ENCODE results near the gene CASZ1. TPM values are rescaled to one million over a fixed set of nuclear protein-coding genes. Genes with fewer than 3 reads are reported as not detected.

The CASZ1 gene
- total RNA-seq, 1 experiment from 2014 or later = 6.0 TPM

- no peak for DNase-seq (ENCODE audit: low read depth)
These were observed 142.9 kb downstream of the CASZ1 start for GRCh38 chr1:10653370-10654125.

GRCh38 chr1:10652626-10653025 lies 143.8 kb downstream of the CASZ1 start:
- DNase-seq (ENCODE audit: low read depth) = no peak

GRCh38 chr1:10651793-10652192 lies 144.7 kb downstream of the CASZ1 start:
- DNase-seq (ENCODE audit: low read depth) = no peak

- no peak for DNase-seq (ENCODE audit: low read depth)
These were observed 145.1 kb downstream of the CASZ1 start for GRCh38 chr1:10651389-10651766.

- no peak for DNase-seq (ENCODE audit: low read depth)
These were observed 145.7 kb downstream of the CASZ1 start for GRCh38 chr1:10650556-10651388.

DNA sequence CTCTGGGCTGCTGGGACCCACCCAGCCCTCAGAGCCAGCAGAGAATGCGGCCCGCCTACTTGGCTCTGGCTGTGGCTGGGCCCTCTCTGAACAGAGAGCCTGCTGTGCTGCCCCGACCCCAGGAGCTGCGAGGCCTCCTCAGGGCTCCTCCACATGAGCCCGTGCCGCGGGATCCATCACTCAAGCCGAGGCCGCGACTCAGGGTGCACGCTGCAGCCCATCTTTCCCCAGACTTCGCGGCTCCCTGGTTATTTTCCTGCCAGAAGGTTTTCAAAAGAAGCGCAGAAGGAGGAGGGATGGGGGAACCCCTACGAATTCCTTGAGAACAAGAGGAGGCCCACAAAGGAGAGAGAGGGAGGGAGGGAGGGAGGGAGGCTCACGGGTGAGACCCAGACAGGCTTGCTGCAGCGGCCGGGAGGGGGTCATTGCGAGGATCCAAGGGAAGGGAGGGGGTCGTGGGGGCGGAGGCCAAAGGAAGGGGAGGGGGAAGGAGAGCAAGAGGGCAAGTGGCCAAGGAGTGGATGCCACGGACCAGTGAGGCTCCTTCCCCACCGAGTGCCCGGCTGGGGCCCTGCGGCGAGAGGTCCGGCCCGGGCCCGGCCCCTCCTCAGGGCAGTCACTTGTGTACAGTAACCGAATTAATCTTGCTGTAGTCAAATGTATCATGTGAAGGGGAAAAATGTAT lies 146.8 kb downstream of the CASZ1 start:
- no peak for DNase-seq (ENCODE audit: low read depth)

- no peak for DNase-seq (ENCODE audit: low read depth)
These were observed 147.5 kb downstream of the CASZ1 start for GRCh38 chr1:10648689-10649516.

- DNase-seq (ENCODE audit: low read depth) = no peak
These were observed 148.9 kb downstream of the CASZ1 start for GRCh38 chr1:10647414-10648170.

GRCh38 chr1:10646347-10646861 lies 150.0 kb downstream of the CASZ1 start:
- DNase-seq (ENCODE audit: low read depth) = peak; percentile 71

GRCh38 chr1:10644307-10645128 lies 151.9 kb downstream of the CASZ1 start:
- peak; percentile 28 for DNase-seq (ENCODE audit: low read depth)

- no peak for DNase-seq (ENCODE audit: low read depth)
These were observed 152.7 kb downstream of the CASZ1 start for GRCh38 chr1:10643607-10644306.

- no peak for DNase-seq (ENCODE audit: low read depth)
These were observed 153.9 kb downstream of the CASZ1 start for GRCh38 chr1:10642403-10643080.

- DNase-seq (ENCODE audit: low read depth) = no peak
These were observed 154.5 kb downstream of the CASZ1 start for GRCh38 chr1:10641976-10642375.

DNA sequence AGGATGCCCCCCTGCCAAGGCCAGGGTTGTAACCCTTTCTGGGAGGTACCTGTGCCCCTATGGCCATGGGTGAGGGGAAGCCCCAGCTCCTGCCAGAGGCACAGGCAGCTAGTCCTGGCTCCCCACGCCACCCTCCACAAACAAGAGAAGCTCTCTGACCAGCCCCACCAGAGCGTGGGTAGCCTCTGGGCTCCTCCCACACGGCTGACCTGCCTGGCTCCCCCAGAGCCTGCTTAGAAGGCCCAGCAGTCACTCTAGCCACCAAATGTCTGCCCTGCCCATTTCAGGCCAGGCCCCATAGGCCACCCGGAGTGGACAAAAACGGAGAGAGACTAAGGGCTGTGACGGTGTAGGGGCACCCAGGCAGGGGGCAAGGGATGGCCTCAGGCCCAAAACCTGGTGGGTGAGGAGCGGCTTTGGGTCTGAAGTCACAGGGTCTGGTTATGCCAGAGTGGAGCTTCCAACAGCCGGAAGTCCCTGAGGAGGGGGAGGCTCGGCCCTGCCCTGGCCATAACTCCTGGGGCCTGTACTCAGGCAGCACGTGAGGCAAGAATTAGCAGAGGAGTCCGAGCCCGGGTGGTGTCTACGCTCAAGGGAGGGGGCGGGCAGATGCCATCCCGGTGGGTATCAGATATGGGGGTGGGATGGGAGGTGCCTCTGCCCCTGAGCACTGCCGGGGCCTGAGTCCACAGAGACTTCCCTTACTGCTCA lies 155.4 kb downstream of the CASZ1 start:
- DNase-seq (ENCODE audit: low read depth) = no peak

GRCh38 chr1:10639775-10640578 lies 156.5 kb downstream of the CASZ1 start:
- no peak for DNase-seq (ENCODE audit: low read depth)

DNA sequence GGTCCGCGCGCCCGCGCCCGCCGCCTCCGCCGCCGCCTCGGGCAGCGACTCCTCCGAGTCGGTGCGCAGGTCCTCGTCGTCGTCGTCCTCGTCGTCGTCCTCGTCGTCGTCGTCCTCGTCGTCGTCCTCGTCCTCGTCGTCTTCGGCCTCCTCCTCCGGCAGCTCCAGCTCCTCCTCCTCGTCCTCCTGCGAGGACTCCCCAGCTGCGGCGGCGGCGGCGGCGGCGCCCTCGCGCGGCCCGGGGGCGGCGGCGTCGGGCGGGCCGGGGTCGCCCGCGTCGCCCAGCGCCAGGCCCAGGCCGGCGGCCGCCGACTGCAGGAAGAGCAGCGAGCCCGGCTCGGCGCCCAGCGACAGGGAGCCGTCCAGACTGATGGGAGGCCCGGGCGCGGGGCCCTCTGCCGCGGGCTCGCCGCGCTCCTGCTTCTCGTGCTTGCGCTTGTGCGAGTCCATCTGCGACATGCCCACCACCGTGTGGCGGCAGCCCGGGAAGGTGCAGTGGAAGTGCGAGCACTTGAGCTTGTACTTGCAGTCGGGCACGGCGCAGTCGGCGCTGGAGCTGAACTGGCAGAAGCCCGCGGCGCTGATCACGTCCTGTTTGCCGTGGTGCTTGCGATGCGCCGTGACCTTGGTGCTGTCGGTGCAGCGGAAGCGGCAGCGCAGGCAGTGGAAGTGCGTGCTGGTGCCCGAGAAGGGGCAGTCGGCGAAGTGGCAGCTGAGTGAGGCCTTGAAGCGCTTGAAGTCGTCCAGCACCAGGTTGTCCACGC lies 157.3 kb downstream of the CASZ1 start:
- no peak for DNase-seq (ENCODE audit: low read depth)

Measured in M059J (cell line).